Iris pigment epithelial cell (primary cell): ENCODE data around the gene YPEL3.

Source experiments
- DNase-seq: peaks from one replicate; pipeline ENCODE4 v3.0.0-alpha.2; 2011; ENCODE audit warnings: low read depth

The YPEL3 gene

GRCh38 chr16:30069611-30070462 lies 26.2 kb downstream of the YPEL3 start:
- no peak for DNase-seq

GRCh38 chr16:30068750-30069610 lies 27.0 kb downstream of the YPEL3 start:
- DNase-seq: no peak

DNA sequence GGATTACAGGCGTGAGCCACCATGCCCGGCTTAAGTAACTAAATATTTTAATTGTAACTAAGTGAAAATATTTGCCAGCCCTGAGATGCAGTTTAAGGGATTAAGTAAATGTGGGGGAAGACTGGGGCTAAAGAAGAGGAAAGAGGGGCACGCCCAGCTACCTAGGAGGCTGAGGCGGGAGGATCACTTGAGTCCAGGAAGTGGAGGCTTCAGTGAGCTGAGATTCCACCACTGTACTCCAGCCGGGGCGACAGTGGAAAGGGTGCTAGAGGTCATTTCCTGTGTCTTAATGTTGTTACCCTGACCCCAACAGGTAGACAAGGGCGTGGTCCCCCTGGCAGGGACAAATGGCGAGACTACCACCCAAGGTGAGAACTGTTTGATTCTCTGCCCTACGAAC lies 27.7 kb downstream of the YPEL3 start:
- DNase-seq: no peak

DNA sequence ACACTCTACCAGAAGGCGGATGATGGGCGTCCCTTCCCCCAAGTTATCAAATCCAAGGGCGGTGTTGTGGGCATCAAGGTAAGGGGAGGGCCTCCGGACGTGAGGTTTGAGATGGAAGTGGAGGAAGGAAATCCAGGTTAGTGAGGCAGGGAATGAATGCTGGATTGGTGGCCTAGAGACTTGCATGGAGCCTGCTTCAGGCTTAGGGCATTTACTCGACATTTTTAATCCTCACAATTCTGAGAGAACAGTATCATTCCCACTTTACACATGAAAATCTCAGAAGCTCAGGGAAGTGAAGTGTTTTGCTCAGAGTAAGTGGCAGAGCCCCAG lies 28.5 kb downstream of the YPEL3 start:
- no peak for DNase-seq

- no peak for DNase-seq
Measured at GRCh38 chr16:30066761-30067583, 29.0 kb downstream of the YPEL3 start.

DNA sequence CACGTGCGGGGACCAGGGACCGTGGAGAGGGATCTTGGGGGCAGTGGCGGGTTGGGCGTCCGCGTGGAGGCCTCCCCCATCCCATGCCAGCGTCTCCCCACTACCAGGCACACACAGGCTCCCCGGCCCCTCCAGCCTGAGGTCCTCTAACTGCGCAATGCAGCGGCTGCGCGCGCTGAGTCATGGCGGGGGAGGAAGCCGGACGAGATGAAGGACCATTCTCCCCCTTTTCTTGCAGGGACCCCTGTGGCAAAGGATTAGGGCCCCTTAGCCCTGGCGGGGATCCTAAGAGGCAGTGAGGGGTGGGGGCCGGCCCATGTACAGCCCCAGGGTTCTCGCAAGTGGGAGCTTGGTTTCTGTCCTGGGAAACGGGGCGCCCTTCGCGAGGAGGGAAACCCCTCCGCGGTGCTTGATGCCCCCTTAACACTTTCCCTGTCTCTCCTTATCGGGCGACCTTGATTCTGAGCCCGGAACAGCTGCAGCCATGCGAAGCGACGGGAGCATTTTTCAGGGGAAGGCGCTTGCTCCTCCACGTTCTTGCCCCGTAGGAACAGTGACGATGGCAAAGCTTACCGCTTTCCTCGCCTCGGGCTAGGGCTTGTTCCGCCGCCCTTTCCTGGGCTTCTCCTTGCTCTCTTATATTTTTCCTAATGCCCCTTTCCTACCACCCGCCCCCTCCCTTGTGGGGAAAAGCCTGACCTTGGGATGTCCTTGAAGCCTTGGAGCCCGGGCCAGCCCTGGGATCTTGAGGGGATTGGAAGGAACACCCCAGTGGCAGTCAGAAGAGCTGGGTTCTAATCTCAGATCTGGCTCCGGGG lies 29.9 kb downstream of the YPEL3 start:
- DNase-seq: peak; percentile 84

DNA sequence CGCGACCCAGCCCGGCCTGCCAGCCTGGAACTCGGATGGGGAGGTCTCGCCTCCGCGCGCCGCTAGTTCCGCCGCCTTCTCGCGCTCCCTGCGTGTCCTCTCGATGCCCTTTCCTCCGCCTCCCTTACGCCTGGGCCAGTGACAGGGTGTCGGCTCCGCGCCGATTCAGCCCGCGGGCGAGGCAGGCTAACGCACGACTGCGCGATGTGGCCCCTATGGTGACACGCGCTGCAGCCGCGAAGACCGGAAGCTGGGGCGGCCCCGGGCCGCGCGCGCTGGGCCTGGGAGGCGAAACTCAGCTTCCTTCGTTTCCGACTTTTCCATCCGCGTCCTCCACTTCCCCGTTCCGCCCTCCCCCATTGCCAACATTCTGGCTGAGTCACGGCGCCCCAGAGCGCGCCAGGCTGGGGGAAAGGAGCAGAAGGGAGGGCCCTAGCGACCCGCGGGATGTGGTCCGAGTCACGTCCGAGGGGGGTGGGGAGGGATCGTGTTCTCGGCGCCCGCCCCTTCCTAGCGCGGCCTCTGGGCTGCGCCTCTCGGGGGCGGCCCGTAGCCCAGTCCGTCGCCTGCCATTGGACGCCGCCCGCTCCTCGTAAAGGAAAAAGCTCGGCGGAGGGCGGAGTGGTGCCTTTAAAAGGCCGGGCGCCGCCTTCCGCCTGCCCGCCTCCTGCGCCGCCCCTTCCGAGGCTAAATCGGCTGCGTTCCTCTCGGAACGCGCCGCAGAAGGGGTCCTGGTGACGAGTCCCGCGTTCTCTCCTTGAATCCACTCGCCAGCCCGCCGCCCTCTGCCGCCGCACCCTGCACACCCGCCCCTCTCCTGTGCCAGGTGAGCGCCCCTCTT lies 30.7 kb downstream of the YPEL3 start, which contains the start of gene ALDOA:
TSS of gene ALDOA (plus strand) at position 659 of the 841 bp plus-strand sequence. CDS start 1,138 bp downstream, outside the sequence.
- peak; percentile 99 for DNase-seq

GRCh38 chr16:30064729-30065101 lies 31.3 kb downstream of the YPEL3 start:
- DNase-seq: no peak

- no peak for DNase-seq
Measured at GRCh38 chr16:30063893-30064728, 31.9 kb downstream of the YPEL3 start.

DNA sequence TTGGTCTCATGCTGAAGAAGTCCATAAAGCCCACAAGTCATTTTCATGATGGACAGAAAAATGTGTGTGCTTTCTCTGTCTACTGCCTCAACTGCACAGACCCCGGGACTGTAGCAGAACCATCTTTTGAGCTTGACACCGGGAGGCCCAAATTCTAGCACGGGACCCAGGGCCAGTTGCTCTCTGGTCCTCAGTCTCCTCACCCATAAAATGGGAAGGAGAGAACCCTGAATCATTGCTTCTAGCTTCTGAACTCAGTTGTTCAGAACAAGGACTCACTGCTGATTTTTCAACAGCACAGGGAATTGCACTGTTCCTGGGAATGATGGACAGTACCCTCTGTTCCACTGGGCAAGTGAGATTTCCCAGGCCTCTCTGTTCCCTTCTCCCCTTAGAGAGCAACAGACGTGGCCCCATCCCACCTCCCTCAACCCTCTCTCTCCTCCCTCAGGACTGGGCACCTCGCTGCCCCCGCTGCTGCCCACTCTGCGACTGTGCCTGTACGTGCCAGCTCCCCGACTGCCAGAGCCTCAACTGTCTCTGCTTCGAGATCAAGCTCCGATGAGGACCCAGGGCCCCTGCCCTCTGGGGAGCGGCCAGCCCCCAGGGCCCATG lies 32.6 kb downstream of the YPEL3 start:
- DNase-seq: no peak

DNA sequence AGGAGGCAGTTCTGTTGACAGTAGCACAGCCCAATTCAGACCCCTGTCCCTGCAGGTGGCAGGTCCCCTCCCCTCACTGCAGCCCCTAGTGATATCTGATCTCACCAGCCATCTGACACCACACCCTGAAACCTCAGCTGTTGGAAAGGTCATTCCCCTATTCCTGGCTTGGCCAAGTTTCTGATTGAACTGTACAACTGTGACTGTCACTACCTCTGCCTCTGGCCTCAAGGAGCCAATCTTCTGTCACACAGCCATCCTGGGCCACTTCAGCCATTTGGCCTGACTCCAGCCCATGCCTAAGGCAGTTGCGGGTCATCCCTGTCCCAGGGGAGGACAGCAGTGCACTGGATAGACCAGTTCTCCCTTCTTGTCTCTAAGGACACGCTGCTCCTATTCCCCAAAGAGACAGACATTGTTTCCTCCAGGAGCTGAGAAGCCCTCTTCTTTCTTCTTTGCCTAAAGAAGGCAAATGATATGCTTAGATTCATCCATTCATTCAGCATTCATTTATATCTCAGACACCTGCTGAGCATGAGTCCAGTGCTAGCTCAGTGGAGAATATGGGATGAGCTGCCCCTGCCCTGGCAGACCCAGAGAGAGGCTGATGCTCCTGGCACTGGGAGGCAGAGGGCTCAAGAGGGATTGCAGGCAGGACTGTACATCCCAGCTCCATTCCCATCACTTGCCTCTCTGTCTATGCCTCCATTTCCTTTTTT lies 35.0 kb downstream of the YPEL3 start:
- no peak for DNase-seq

DNA sequence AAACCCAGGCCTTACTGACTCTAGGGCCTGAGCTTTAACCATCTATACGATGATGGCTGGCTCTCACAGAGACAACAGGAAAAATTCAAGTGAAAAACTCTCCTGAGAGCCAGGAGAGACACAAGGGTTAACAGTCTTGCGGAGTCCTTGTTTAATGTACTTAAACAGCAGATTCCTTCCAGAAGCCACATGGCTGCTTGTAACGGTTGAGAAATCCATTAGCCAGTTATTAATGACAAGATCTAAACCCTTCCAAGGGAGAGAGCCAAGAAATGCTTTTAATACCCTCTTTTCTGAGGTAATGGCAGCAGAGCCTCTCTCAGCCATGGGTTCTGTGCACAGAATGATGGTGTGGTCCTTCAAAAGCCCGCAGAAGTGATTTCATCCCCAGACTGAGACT lies 35.7 kb downstream of the YPEL3 start:
- no peak for DNase-seq

GRCh38 chr16:30054959-30055553 lies 41.0 kb downstream of the YPEL3 start:
- DNase-seq: no peak

GRCh38 chr16:30054451-30054850 lies 41.6 kb downstream of the YPEL3 start:
- no peak for DNase-seq

- DNase-seq: peak; percentile 34
Measured at GRCh38 chr16:30053376-30054015, 42.5 kb downstream of the YPEL3 start.

GRCh38 chr16:30052671-30053372 lies 43.2 kb downstream of the YPEL3 start:
- peak; percentile 90 for DNase-seq

DNA sequence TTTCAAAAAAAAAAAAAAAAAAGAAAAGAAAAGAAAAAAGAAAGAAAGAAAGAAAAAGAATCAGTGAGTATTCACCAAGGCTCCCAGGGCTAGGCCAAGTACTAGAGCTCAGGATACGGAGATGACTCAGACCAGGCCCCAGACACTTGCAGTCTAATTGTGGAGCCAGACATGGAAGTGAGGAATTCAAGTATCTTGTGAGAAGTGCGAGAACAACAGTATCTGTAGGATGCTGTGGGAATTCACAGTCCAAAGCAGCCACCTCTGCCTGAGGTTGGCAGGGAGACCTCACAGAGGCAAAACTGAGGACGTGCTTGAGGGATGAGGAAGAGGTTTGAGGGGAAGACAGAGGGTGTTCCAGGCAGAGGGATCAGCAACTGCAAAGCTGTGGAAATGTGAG lies 44.5 kb downstream of the YPEL3 start:
- peak; percentile 87 for DNase-seq
